LNCaP clone FGC (cell line): Measurements from ENCODE around the gene MYO18B.
A peak's percentile ranks its signal among the peaks of the same experiment; 100 is the strongest.

Experiments
- DNase-seq: peaks from one replicate; pipeline ENCODE4 v3.0.0-alpha.2; 2011; ENCODE audit warnings: low read depth
- H3K4me3 ChIP-seq: 2 replicates; pipeline ENCODE4 v1.5.1; 2011; ENCODE audit warnings: mild to moderate bottlenecking, low read depth, low read length, control low read depth
- CTCF ChIP-seq: IDR thresholded peaks from 2 replicates; pipeline ENCODE4 v1.5.1; 2012; ENCODE audit warnings: mild to moderate bottlenecking; ENCODE audit not compliant: control insufficient read depth, insufficient read depth; ENCODE audit errors: extremely low read depth

The MYO18B gene

GRCh38 chr22:25876871-25877270, 134.9 kb downstream of the MYO18B start:
- no peak for DNase-seq
- no peak for TF ChIP-seq CTCF
- H3K4me3 ChIP-seq: no peak overlapping the region

GRCh38 chr22:25878933-25879332, 136.9 kb downstream of the MYO18B start:
- no peak for TF ChIP-seq CTCF
- H3K4me3 ChIP-seq: no peak overlapping the region
- no peak for DNase-seq

- peak; percentile 30; the same call in 1 of the 2 replicates for TF ChIP-seq CTCF
- no peak overlapping the region for H3K4me3 ChIP-seq
- DNase-seq: no peak
Measured at GRCh38 chr22:25880524-25880923, 138.5 kb downstream of the MYO18B start.

GRCh38 chr22:25881210-25881755, 139.3 kb downstream of the MYO18B start:
- no peak for DNase-seq
- TF ChIP-seq CTCF: no peak
- H3K4me3 ChIP-seq: no peak overlapping the region

- no peak for TF ChIP-seq CTCF
- DNase-seq: no peak
- no peak overlapping the region for H3K4me3 ChIP-seq
Measured at GRCh38 chr22:25882360-25882759, 140.4 kb downstream of the MYO18B start.

- TF ChIP-seq CTCF: no peak
- no peak for DNase-seq
- no peak overlapping the region for H3K4me3 ChIP-seq
Measured at GRCh38 chr22:25883482-25884033, 141.6 kb downstream of the MYO18B start.

- no peak overlapping the region for H3K4me3 ChIP-seq
- DNase-seq: no peak
- TF ChIP-seq CTCF: no peak
Measured at GRCh38 chr22:25884121-25884520, 142.1 kb downstream of the MYO18B start.
